OCI-LY1 (cell line): ENCODE measurements around the gene ZNF831.

Experiments
- H2AFZ ChIP-seq: fragments of 200-600 bp; sonication (generic), shearing (Covaris generic); 2 replicates; pipeline ENCODE4 v1.6.0; 2014; ENCODE audit warnings: antibody characterized with exemption, mild to moderate bottlenecking, low read length
- H3F3A ChIP-seq: fragments of 200-600 bp; sonication (generic), shearing (Covaris generic); 2 replicates; pipeline ENCODE4 v1.6.0; 2014; ENCODE audit warnings: mild to moderate bottlenecking, antibody characterized with exemption, low read length, moderate library complexity; ENCODE audit not compliant: insufficient read depth
- H3K27ac ChIP-seq: fragments of 200-600 bp; sonication (generic); 2 replicates; pipeline ENCODE4 v1.5.1; 2014; ENCODE audit warnings: low read length, mixed run types, mild to moderate bottlenecking, low read depth; ENCODE audit not compliant: poor library complexity, severe bottlenecking
- H3K27me3 ChIP-seq: fragments of 200-600 bp; sonication (generic); 2 replicates; pipeline ENCODE4 v1.6.0; 2014; ENCODE audit warnings: antibody characterized with exemption, mild to moderate bottlenecking, low read length, moderate library complexity; ENCODE audit not compliant: insufficient read depth
- H3K36me3 ChIP-seq: fragments of 200-600 bp; sonication (generic); 2 replicates; pipeline ENCODE4 v1.6.1; 2014; ENCODE audit warnings: mild to moderate bottlenecking, antibody characterized with exemption, low read length, moderate library complexity, mixed read lengths; ENCODE audit not compliant: insufficient read depth
- H3K4me1 ChIP-seq: fragments of 200-600 bp; sonication (generic); 2 replicates; pipeline ENCODE4 v1.5.1; 2014; ENCODE audit warnings: mild to moderate bottlenecking, low read length, moderate library complexity; ENCODE audit not compliant: insufficient read depth, severe bottlenecking
- H3K4me2 ChIP-seq: fragments of 200-600 bp; sonication (generic), shearing (Covaris generic); 2 replicates; pipeline ENCODE4 v1.6.1; 2014; ENCODE audit warnings: low read length
- H3K4me3 ChIP-seq: fragments of 200-600 bp; sonication (generic); 2 replicates; pipeline ENCODE4 v1.5.1; 2014; ENCODE audit warnings: low read length, low read depth, mild to moderate bottlenecking, mixed read lengths; ENCODE audit not compliant: poor library complexity, severe bottlenecking
- H3K79me2 ChIP-seq: fragments of 200-600 bp; shearing (Covaris generic); 2 replicates; pipeline ENCODE4 v1.6.1; 2016; ENCODE audit warnings: mixed run types, low read length, mixed read lengths; ENCODE audit not compliant: insufficient read depth
- H3K9ac ChIP-seq: fragments of 200-600 bp; sonication (generic), shearing (Covaris generic); 2 replicates; pipeline ENCODE4 v1.6.1; 2014; ENCODE audit warnings: mild to moderate bottlenecking, low read length, mixed read lengths
- H3K9me2 ChIP-seq: fragments of 200-600 bp; sonication (generic), shearing (Covaris generic); 2 replicates; pipeline ENCODE4 v1.6.1; 2014; ENCODE audit warnings: low read depth, mild to moderate bottlenecking, low read length, mixed read lengths
- H3K9me3 ChIP-seq: fragments of 200-600 bp; shearing (Covaris generic); 2 replicates; pipeline ENCODE4 v1.6.1; 2014; ENCODE audit warnings: low read length, mixed read lengths
- H4K20me1 ChIP-seq: fragments of 200-600 bp; sonication (generic), shearing (Covaris generic); 2 replicates; pipeline ENCODE4 v1.6.0; 2016; ENCODE audit warnings: mild to moderate bottlenecking, low read length; ENCODE audit not compliant: insufficient read depth
- CTCF ChIP-seq: fragments of 200-600 bp; sonication (generic), shearing (Covaris generic); IDR thresholded peaks from 2 replicates; pipeline ENCODE4 v1.5.1; 2017; ENCODE audit warnings: mild to moderate bottlenecking, antibody characterized with exemption, low read length, moderate library complexity, mixed read lengths
- EZH2 ChIP-seq: fragments of 200-600 bp; sonication (generic), shearing (Covaris generic); IDR thresholded peaks from 2 replicates; pipeline ENCODE4 v1.8.0; 2017; ENCODE audit warnings: borderline replicate concordance, mixed run types, mild to moderate bottlenecking, antibody characterized with exemption, low read length, moderate library complexity, mixed read lengths

ZNF831 gene

GRCh38 chr20:59153355-59153681 lies 10.3 kb upstream of the ZNF831 start:
- TF ChIP-seq CTCF: no peak
- no peak for TF ChIP-seq EZH2
- H3K27me3 ChIP-seq: 0 out of 2 replicates have a peak, but pooled peaks cover 4% of the 10 kb centered on the region
- no peaks in the 10 kb centered on the region for H3K9me3 ChIP-seq
- H3K4me3 ChIP-seq: no peak overlapping the region
- H2AFZ ChIP-seq: no peak overlapping the region
- no peaks in the 10 kb centered on the region for H3F3A ChIP-seq
- no peaks in the 10 kb centered on the region for H3K79me2 ChIP-seq
- no peaks in the 10 kb centered on the region for H3K36me3 ChIP-seq
- no peak overlapping the region for H3K4me2 ChIP-seq
- no peak overlapping the region for H3K9ac ChIP-seq
- no peak overlapping the region for H3K27ac ChIP-seq
- H3K9me2 ChIP-seq: no peaks in the 10 kb centered on the region
- H3K4me1 ChIP-seq: no peaks in the 10 kb centered on the region
- no peaks in the 10 kb centered on the region for H4K20me1 ChIP-seq

- Histone ChIP-seq H3K27ac (no peak overlapping the region), H3K36me3 (no peaks in the 10 kb centered on the region), H3K79me2 (no peaks in the 10 kb centered on the region), H3K27me3 (0 out of 2 replicates have a peak, but pooled peaks cover 4% of the 10 kb centered on the region), H3K9me3 (no peaks in the 10 kb centered on the region), H3K4me2 (no peak overlapping the region), H2AFZ (no peak overlapping the region), H3K9me2 (no peaks in the 10 kb centered on the region), H4K20me1 (no peaks in the 10 kb centered on the region), H3K9ac (no peak overlapping the region), H3F3A (no peaks in the 10 kb centered on the region), H3K4me1 (no peaks in the 10 kb centered on the region), H3K4me3 (no peak overlapping the region)
- TF ChIP-seq EZH2 (no peak), CTCF (no peak)
Observed at GRCh38 chr20:59153832-59154231, 9.8 kb upstream of the ZNF831 start.

- Histone ChIP-seq H3K4me1 (no peaks in the 10 kb centered on the region), H3K4me2 (no peak overlapping the region), H3F3A (no peaks in the 10 kb centered on the region), H3K79me2 (no peaks in the 10 kb centered on the region), H3K9me2 (no peaks in the 10 kb centered on the region), H3K9ac (no peak overlapping the region), H3K4me3 (no peak overlapping the region), H4K20me1 (no peaks in the 10 kb centered on the region), H3K9me3 (no peaks in the 10 kb centered on the region), H3K27ac (no peak overlapping the region), H3K36me3 (no peaks in the 10 kb centered on the region), H3K27me3 (0 out of 2 replicates have a peak, but pooled peaks cover 4% of the 10 kb centered on the region), H2AFZ (no peak overlapping the region)
- TF ChIP-seq EZH2 (no peak), CTCF (no peak)
Observed at GRCh38 chr20:59154317-59155013, 9.2 kb upstream of the ZNF831 start.
